Stimulated activated CD8-positive, alpha-beta memory T cell treated with anti-CD3 and anti-CD28 coated beads, Interleukin-2, amount 100 ng/mL, for 1 hour (primary cell): ENCODE measurements around the gene AGK.
"Not testable (repeated sequence)": the region's sequence is repeated elsewhere in the genome, so short reads cannot be mapped to it uniquely, and the experiment has no call there.

Source experiments
- DNase-seq, 2 donors: peaks; one replicate each; pipeline ENCODE4 v3.0.0-alpha.2; 2020; ENCODE audit warnings: low read depth in 2 of 2

AGK gene

GRCh38 chr7:141675436-141676215 lies 124.4 kb downstream of the AGK start:
- DNase-seq, result no peak

DNA sequence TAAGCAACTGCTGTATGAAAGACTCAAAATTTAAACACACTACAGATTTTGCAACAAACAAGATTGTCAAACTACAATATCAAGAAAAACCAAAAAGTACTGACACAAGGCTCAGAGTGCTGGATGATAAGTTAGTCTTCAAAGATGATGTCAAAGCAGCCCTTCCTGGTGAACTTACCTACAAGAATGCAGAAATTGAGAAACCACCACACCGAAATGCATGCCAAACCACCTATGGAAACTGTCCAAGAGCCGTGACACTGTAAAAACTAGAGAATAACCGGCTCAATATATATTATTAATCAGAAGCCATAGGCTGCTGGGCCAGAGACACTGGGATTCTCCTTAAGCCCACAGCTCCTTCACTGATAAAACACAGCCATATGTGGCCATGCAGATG lies 125.4 kb downstream of the AGK start:
- DNase-seq, result no peak

GRCh38 chr7:141679014-141679413 lies 127.8 kb downstream of the AGK start:
- no peak for DNase-seq

GRCh38 chr7:141685285-141686023 lies 134.2 kb downstream of the AGK start:
- DNase-seq, result no peak

DNA sequence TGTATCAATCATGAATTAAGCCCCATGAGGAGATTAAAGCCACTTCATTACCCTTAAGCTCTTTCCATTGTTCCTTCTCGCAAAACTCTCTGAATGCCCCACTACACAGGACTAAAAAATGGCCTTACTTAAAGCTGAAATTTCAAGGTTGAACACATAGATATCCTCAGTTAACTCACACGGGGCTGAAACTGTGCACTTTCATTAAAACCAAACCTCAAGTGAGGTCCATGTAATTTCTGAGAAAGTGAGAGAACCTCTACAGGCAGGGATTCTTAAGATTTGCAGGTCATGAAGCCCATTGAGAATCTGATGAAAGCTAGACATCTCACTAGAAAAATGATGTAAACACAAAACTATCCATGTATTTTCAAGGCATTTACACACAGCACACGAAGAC lies 134.9 kb downstream of the AGK start:
- DNase-seq, result no peak

- DNase-seq, result no peak
Observed at GRCh38 chr7:141686670-141687069, 135.5 kb downstream of the AGK start.

DNA sequence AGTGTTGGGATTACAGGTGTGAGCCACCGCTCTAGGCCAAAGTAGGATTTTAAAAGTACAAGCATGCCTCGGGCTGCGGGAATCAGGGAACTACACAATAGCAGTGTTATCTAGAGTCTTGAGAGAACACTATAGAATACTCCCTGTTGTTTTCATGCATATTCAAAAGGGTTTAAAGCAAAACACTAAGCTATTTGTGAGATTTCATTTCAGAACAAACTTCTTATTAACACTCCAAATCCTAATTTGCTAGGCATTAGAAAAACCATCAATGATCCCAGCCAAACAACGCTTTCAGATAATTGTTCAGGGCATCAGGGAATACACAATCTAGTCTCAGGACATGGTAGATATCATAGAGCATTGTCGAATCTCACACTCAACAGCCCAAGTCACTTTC lies 136.8 kb downstream of the AGK start:
- DNase-seq, result no peak

DNA sequence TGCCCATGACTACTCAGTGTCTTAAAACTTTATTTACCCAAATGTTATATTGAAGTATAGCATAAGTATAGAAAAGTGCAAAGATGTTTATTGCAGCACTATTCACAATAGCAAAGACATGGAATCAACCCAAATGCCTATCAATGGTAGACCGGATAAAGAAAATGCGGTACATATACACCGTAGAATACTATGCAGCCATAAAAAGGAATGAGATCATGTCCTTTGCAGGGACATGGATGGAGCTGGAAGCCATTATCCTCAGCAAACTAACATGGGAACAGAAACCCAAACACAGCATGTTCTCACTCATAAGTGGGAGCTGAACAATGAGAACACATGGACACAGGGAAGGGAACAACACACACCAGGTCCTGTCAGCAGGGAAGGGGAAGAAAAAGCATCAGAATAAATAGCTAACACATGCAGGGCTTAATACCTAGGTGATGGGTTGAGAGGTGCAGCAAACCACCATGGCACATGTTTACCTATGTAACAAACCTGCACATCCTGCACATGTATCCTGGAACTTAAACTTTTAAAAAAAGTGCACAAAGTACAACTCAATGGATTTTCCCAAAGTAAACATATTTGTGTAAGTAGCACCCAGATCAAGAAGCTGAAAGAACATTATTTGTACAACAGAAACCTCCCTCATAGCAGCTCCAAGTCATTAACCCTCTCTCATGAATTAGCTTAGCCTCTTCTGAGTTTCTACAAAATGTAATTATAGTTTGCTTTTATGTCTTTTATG lies 138.0 kb downstream of the AGK start:
- not testable (repeated sequence) for DNase-seq

- no peak for DNase-seq
Observed at GRCh38 chr7:141691540-141691939, 140.3 kb downstream of the AGK start.

DNA sequence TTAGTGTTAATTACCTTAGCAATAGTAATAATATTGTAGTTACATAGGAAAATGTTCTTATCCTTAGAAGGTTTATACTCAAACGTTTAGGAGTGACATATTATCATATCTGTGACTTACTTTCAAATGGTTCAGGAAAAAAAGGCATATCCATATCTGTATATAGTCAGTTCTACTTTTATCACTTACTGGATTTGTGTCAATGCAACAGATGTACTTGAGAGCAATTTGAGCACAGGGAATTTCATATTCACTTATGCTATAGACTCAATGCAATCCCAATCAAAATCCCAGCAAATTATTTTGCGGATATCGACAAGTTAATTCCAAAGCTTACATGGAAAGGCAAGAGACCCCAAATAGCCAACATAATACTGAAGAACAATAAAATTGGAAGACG lies 140.8 kb downstream of the AGK start:
- DNase-seq, result no peak

DNA sequence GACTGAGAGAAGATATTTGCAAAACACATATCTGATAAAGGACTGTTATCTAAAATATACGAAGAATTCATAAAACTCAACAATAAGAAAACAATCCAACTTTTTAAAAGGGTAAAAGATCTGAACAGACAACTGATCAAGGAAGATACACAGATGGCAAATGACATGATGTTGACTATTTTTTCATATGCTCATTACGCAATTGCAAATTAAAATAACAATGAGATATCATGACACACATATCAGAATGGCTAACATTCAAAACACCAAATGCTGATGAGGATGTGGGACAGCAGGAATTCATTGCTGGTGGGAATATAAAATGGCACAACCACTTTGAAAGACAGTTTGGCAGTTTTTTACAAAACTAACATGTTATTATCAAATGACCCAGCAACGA lies 141.9 kb downstream of the AGK start:
- no peak for DNase-seq

DNA sequence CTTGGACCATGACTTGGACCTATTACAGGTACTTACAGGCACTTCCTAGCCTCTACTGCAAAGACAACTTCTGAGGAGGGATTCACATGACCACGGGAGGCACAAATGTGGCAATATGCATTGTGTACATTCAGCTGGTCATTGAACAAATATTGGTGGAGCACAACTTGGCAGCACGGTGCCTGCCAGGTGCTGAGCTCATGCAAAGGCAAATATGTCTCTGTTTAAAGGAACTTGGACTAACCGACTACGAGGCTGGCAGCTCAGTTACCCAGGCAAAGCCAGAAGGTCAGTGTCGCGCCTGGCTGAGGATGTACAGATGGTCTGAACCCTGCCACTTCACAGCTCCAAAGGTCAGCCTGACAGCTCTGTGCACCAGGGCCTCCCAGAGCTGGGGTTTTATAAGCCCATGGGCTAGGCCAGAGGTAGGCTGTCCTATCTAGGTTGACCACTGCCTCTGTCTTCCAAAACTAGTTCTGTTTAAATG lies 144.6 kb downstream of the AGK start:
- DNase-seq, result no peak

DNA sequence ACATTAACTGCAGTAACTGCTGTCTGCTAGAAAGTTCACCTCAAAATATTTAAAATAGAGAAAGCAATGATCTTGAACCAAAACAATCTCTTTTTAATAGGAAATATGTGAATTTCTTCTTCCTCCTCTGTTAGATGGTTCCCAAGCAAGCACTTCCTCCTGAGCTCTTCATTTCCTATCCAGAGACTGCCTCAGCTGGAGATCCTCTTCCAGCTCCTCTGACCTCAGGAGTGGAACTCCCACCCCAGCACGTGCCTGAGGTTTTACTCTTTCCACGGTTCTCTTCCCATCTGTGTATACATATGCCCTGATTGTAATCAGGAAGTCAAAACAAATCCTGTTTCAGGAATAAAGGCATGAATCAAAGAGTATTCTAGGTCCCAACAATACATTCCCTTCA lies 145.1 kb downstream of the AGK start:
- DNase-seq, result no peak

- DNase-seq, result no peak
Observed at GRCh38 chr7:141697211-141697871, 146.1 kb downstream of the AGK start.

GRCh38 chr7:141698247-141699015 lies 147.2 kb downstream of the AGK start:
- no peak for DNase-seq

DNA sequence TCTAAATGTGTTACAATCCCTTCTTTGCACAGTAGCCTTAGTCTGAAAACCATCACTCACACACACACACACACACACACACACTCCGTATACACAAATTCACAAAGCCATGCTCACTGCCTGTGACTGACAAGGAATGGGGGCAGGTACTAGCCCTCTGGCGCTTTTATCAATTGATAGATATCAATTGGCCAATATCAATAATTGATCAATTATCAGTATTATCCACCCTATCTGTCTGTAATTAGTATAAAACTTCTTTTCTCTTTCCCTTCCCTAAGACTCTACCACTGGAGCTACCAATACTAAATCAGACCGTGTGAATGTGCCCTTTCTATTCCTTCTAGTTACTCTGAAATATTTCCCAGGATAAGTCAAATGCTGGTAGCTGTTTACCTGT lies 148.7 kb downstream of the AGK start:
- DNase-seq, result no peak

DNA sequence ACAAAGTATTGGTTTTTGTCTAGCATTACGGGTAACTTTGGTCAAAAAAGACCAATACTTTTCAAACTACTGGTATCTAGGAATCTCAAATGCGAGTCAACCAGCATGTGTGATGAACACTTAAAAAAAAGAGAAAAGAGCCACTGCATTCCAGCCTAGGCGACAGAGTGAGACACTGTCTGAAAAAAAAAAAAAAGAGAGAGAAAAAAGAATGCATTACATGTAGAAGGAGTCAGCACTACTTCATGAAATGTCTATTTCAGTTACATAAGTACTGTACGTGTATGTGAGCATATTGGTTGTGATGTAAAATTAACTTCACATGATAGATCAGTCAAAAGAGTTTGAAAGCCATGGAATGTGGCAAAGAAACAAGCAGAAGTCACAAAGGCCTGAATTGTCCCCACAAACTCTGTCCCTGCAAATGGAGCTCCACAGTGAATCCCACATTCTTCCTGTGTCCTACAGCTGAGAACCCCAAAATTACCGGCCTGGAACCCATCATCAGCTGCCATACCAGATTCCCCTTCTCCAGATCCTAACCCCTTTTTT lies 149.2 kb downstream of the AGK start:
- DNase-seq, result no peak

DNA sequence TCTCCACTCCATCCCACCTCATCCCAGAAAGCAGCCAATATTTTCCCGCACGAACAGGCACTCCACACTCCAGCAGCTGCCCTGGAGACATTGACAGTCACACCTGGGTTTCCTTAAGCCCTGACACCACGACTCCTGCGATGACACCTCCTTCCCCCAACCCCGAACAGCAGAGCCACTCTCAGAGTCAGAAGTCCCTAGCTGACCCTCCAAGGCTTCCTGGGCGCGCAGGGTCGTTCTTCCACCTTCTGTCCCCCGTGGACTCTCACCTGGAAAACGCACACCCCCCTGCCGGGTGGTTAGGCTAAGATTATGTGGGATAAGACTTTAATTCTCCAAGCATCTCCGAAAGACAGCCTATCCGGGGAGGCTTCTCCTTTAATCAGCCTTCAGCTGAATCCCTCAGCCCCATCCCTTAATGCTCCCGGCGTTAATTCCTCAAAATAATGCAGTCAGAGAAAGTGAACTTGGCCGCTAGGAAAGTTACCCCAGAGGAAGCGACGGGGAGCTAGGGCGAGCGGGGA lies 149.7 kb downstream of the AGK start:
- no peak for DNase-seq

GRCh38 chr7:141701489-141702046 lies 150.4 kb downstream of the AGK start:
- peak; percentile 43 to 44 for DNase-seq

DNA sequence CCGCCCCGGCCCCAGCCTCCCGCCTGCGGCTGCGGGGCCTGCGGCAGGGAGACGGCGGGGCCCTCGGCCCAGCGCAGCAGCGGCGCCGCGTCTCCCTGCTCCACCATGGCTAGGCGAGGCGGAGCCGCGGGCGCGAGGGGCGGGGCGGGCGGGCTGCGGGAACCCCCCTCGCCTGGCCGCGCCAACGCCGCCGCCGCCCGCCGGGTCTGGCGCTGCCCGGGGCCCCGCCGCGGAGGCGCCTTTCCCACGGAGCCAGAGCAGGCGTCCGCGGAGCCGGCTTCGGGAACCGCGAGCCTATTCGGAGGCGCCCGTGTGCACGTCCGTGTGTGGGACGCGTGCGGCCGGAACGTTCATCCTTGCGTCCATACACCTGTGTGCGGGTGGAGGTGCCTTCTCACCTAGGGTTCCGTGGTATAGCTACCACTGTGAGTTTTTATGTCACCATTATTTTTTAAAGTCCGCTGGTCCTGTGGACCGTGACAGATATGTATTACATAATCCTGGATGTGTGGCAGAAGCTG lies 150.9 kb downstream of the AGK start, which contains the start of gene DENND11:
DENND11 (minus strand) TSS at position 120 of the 521 bp plus-strand sequence; CDS start at position 107, 13 bp downstream.
- peak; percentile 16 to 28 for DNase-seq
